ENCODE measurements around the gene TBL3. TPM values are rescaled to one million over a fixed set of nuclear protein-coding genes. Genes with fewer than 3 reads are reported as not detected.

TBL3 gene
- total and polyA plus RNA-seq, 2 donors (not counting 1 experiment from before 2014, with no cell fraction given): 31.9 to 52.2 TPM

DNA sequence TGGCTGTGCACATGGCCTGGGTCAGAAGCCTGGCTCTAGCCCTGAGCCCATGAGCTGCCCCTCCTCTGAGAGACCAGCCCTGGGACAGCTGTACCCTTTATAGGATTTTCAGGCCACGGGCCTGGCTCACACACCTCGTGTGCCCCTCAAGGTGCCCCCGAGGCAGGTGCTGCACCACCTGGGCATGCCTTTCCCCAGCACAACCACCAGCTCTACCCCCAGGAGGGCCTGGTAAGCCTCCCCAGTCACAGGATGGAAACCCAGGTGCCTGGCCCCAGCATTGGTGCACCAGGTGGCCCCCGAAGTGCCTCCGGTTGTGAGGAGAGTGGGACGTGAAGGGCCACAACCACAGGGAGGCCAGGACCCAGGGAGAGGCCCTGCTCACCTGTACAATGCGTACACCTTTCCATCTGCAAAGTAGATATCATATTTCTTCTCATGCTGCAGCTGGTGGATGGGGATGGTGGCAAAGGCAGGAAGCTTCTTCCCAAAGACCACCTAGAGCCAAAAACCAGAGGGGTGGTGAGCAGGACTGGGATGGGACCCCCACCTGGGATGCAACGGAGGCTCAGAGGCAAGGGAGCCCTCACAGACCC, 31.5 kb downstream of the TBL3 start:
- WGBS (ENCODE audit: insufficient coverage): 83% methylated on average over 4 of the region's 8 CpGs
- no peak for TF ChIP-seq EZH2 (IDR thresholded peaks at IDR 0.05; ENCODE audit: borderline replicate concordance, insufficient read depth, low read depth, low read length, poor library complexity, severe bottlenecking)
- TF ChIP-seq, protein P1, sequence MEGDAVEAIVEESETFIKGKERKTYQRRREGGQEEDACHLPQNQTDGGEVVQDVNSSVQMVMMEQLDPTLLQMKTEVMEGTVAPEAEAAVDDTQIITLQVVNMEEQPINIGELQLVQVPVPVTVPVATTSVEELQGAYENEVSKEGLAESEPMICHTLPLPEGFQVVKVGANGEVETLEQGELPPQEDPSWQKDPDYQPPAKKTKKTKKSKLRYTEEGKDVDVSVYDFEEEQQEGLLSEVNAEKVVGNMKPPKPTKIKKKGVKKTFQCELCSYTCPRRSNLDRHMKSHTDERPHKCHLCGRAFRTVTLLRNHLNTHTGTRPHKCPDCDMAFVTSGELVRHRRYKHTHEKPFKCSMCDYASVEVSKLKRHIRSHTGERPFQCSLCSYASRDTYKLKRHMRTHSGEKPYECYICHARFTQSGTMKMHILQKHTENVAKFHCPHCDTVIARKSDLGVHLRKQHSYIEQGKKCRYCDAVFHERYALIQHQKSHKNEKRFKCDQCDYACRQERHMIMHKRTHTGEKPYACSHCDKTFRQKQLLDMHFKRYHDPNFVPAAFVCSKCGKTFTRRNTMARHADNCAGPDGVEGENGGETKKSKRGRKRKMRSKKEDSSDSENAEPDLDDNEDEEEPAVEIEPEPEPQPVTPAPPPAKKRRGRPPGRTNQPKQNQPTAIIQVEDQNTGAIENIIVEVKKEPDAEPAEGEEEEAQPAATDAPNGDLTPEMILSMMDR (IDR thresholded peaks at IDR 0.05): no peak
- H4K20me1 ChIP-seq (ENCODE audit: control insufficient read depth, insufficient read depth, low read length, poor library complexity, severe bottlenecking): peaks cover 79% of the 10 kb centered on the region

More for the DNA sequence above, 31.5 kb downstream of the TBL3 start:
- no peaks in the 10 kb centered on the region for H3K9me3 ChIP-seq (ENCODE audit: control extremely low read depth in 1 of 3, control insufficient read depth in 2 of 3, insufficient read depth in 1 of 3, low read length in 2 of 3)
- no peak overlapping the region for H2AFZ ChIP-seq (ENCODE audit: insufficient read depth, low read depth, low read length, poor library complexity, severe bottlenecking)
- intact Hi-C loops (cut with micrococcal nuclease): no loop called here
- ATAC-seq (ENCODE audit: low read depth) (no peak), DNase-seq (no peak)
- no peak overlapping the region for H3K4me3 ChIP-seq (ENCODE audit: control extremely low read depth in 1 of 5, extremely low read depth in 1 of 5, insufficient read depth in 1 of 5, low read depth in 2 of 5, low read length in 4 of 5)
- peak overlapping the region; percentile 59 for H3K4me2 ChIP-seq (replicated peaks; ENCODE audit: low read depth, low read length, poor library complexity, severe bottlenecking)
- H3K27me3 ChIP-seq (replicated peaks in 1 of 4; ENCODE audit: control extremely low read depth in 1 of 4, control insufficient read depth in 3 of 4, insufficient read depth in 4 of 4, low read length in 3 of 4): no peaks in the 10 kb centered on the region
- CTCF ChIA-PET: interaction anchor here (0.6 to 4.9 kb wide), 13 partner anchors 9 to 1313 kb away, joined by 3 to 46 read pairs (median 5); partner anchors contain the start of genes ECI1, NOXO1, RAB26 and TRAF7
- H3K27me3 Mint-ChIP-seq: no peaks in the 10 kb centered on the region
- peaks cover 0 to 51% of the 10 kb centered on the region in 2 experiments for H3K36me3 ChIP-seq (replicated peaks in 1 of 2; ENCODE audit: control extremely low read depth in 1 of 2, control insufficient read depth in 1 of 2, extremely low read depth in 1 of 2, insufficient read depth in 2 of 2, low read length in 1 of 2)
- peaks cover 26 to 38% of the 10 kb centered on the region in 2 donors for H3K4me1 ChIP-seq (ENCODE audit: control insufficient read depth in 2 of 2, insufficient read depth in 2 of 2, low read length in 2 of 2)
- no peaks in the 10 kb centered on the region for H3K9me3 Mint-ChIP-seq (ENCODE audit: insufficient read depth)
- H3K4me3 Mint-ChIP-seq: no peak overlapping the region
- H3K4me1 Mint-ChIP-seq: peaks cover 35% of the 10 kb centered on the region
- no peak overlapping the region for H3K9ac ChIP-seq (ENCODE audit: low read length)
- peaks cover 61% of the 10 kb centered on the region for H3K79me2 ChIP-seq (ENCODE audit: control insufficient read depth, insufficient read depth, low read length)
- POLR2A ChIA-PET: interaction anchor here (0.6 to 1.5 kb wide), 5 partner anchors 12 to 1951 kb away, joined by 3 to 9 read pairs (median 5); partner anchors contain the start of gene TRAF7
- H3K27ac ChIP-seq (ENCODE audit: low read length in 2 of 2): no peak overlapping the region
- H3K27ac Mint-ChIP-seq: no peak overlapping the region
